HG03025 (cell line): ENCODE measurements around the gene VSTM2L.
A peak's percentile ranks its signal among the peaks of the same experiment; 100 is the strongest.

Source experiments
- ATAC-seq: cut with Tn5 transposase; IDR thresholded peaks from one replicate; pipeline ENCODE4 v1.9.1; 2021; ENCODE audit warnings: mild to moderate bottlenecking, moderate library complexity; ENCODE audit not compliant: unreplicated experiment, low FRiP score

The VSTM2L gene

DNA sequence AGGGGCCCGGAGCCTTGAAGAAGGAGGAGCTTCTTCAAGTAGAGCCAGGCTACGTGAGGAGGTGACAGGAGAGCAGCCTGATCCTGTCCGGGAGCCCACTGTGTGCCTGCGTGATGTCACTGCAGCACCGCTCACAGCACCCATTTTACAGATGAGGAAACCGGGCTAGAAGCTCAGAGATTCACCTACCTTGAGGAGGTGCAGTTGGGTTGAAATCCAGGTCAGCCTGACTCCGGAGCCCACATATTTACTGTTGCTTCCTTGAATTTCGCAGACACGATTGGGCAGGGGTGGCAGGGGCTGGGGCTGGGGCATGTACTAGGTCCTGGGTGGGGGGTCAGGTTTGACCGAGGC is 12.5 kb downstream of the VSTM2L start:
- ATAC-seq, result no peak

GRCh38 chr20:37915800-37916570 is 13.1 kb downstream of the VSTM2L start:
- no peak for ATAC-seq

DNA sequence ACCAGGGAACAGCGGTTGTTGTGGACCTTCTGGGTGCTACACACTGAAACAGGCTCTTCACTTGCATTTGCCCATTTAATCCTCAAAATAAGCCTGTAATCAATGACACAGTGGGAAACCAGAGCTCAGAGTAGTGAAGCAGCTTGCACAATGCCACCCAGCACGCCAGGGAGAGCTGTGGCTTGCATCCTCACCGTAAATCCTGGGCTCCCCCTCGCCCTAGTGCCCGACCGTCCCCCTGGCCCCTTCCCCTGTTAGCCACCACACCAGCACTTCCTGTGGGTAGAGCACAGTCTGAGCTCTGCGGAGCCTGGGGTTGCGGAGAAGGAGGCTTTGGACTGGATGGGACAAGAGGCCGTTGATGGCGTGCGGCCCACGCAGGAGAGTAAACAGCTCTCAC is 14.5 kb downstream of the VSTM2L start:
- no peak for ATAC-seq

DNA sequence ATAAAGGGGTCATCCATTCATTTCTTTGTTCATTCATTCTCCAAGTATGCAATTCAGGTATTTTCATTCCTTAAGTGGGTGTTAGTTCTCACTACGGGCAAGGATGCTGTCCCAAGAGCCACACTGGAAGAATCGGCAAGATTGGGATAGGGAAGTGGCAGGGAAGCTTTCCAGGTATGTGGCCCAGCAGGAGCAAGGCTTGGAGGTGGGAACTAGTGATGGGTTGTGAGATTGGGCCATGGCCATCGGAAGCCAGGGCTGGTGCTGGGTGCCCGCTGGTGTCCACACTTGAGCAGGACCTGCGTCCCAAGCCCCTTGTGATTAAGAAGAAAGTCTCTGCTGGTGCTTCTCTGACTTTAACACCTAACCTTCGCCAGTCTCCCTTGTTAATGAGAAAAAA is 15.1 kb downstream of the VSTM2L start:
- ATAC-seq, result no peak

GRCh38 chr20:37919389-37920040 is 16.6 kb downstream of the VSTM2L start:
- no peak for ATAC-seq

DNA sequence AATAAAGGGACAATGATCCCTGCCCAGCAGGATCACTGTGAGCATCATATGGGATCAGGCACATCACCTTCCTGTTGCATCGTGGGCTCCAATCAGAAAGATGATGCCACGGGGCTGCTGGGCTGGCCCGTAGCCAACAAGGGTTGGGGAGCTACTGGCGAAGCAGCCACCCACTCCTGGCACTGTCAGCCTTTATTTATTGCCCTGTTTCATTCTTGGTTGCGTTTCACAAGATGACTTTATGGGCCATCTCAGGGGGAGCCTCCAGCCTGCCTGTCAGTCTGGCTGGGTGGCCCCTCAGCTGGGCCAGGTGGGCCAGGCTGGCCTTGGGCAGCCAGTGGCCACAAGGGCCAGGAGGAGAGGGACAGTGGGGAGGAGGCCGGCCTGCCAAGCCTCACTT is 17.3 kb downstream of the VSTM2L start:
- no peak for ATAC-seq

DNA sequence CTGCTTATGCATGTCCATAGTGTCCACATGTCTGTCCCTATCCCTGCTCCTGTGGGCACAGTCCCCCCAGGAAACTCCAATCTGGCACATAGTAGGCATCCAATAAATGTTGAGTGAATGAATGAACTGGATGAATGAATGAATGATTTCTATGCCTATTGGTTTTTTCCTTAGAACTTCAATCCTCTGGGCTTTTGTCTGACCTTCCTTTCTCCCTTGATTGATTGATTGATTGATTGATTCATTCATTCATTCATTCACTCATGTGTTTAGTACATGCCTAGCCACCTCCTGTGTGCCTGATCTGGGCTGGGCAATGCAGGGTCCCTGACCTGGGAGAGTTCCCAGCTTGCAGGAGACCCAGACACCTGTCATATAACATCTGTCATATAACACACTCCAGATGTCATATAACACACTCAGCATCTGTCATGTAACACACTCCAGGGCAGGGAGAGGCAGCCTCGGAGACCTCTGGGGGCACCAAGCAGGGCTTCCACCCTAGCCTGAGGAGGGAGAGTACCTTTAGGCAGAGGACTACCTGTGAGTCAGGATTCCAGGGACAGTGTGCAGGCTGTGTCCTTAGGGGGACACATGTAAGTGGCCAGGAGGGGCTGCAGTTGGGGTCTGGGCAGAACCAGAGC is 17.9 kb downstream of the VSTM2L start:
- no peak for ATAC-seq

GRCh38 chr20:37921341-37921929 is 18.5 kb downstream of the VSTM2L start:
- peak; percentile 51 for ATAC-seq

GRCh38 chr20:37922016-37922415 is 19.1 kb downstream of the VSTM2L start:
- ATAC-seq, result peak; percentile 59

- ATAC-seq, result no peak
These were observed 22.6 kb downstream of the VSTM2L start for GRCh38 chr20:37925265-37926165.

DNA sequence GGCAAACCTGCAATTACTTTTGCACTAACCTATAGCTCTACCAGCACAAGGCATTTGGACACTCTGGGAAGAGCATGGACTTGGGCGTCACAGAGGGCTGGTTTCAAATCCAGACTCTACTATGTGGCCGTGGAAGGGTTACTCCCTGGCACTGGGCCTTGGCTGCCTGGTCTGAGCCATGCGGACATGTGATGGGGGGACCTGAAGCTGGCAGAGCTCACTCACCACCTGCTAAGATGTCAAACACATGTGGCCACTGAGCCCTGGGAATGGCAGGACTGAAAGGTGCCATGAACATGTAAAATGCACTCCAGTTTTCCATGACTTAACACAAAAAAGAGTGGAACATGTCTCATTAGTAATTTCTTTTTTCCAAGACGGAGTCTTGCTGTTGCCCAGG is 23.7 kb downstream of the VSTM2L start:
- ATAC-seq, result no peak

DNA sequence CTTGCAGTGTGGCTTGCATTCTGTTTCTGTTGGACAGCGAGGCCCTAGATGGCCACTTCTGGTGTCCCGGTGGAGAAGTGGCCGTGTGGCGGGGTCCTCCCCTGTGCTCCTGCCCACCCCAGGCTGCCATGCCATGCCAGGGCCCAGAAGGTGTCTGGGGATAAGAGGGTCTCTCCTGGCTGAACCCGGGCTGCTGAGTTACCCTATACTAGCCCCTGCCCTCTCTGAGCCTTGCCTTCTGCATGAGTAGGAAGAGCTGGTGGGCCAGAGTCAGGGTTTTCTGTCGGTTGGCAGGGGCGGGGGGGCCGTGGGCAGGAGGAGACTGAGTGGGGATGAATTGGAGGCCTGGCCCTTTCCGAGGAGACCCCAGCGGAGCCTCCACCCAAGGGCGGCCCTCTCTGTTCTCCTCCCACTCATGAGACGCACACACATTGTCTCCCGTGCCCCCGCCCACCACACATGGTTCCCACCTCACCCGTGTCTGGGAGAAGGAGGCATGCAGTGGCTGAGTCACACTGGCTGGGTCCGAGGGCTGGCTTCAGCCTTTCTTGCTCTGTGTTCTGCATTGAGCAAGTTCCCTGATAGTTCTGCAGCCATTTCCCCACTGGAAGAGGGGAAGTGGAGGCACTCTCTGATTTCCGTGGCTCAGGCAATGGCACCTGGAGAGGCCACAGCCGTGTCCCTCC is 24.6 kb downstream of the VSTM2L start:
- ATAC-seq, result no peak

GRCh38 chr20:37928996-37929682 is 26.2 kb downstream of the VSTM2L start:
- ATAC-seq, result no peak

- no peak for ATAC-seq
These were observed 26.7 kb downstream of the VSTM2L start for GRCh38 chr20:37929683-37930014.

DNA sequence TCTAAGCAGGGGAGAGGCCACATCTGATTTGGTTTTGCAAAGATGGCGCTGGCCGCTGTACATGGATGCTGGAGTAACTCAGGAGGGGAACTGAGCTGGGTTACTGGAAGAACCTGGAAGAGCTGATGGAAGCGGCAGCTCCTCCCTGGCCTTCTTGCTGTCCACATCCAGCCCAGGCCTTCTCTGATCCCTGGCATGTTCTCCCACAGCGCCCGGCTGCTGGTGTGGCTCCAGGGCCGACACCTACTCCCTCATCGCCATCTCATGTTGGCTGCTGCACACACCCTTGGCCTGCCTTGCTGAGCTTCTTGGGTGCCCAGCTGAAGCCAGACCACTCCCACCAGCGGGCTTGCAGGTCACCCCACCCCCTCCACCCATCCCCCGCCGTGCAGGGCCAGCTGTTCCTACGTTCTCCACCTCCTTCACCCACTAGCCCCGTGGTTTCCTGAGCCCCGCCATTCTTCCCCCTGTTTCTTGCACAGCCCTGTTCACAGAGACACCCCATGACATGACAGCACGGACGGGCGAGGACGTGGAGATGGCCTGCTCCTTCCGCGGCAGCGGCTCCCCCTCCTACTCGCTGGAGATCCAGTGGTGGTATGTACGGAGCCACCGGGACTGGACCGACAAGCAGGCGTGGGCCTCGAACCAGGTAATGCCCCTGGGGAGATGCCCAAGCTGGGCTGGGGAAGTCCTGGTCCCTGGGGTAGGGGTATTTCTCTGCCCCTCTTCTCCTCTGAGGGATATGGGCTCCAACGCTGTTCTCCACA is 28.4 kb downstream of the VSTM2L start:
- no peak for ATAC-seq

DNA sequence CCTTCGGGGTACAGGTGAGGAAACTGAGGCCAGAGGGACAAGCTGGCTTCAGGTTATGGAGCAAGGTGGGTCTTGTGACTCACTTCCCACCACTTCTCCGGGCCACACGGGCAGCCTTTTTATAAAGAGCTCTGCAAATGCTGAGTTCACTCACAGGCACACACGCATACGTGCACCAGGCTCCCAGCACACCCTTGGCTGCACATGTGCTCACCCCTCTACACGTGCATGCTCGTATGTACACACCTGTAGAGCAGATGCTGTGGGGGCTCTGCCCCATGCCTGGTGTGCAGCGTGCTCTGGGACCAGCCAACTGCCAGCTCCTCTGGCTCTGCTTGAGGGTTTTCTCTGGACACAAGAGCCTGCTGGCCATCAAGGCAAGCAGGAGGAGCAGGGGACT is 29.1 kb downstream of the VSTM2L start:
- no peak for ATAC-seq

DNA sequence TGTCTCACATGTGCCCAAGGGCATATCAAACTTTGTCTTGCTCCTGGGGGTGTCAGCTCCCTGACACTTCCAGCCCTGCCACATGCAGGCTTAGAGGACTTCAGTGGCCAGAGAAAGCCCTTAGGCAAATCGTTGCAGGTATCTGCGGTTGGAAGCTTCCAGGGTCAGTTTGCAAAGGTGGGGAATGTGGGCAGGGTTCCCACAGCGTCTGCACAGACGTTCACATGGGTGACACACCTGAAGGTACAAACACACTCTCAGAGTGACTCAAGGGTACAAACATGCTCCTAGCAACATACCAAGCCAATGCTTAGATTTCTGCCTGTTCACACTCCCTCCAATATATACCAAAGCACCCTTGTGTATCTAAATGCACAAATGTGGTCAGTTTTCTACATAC is 30.0 kb downstream of the VSTM2L start:
- ATAC-seq, result no peak

DNA sequence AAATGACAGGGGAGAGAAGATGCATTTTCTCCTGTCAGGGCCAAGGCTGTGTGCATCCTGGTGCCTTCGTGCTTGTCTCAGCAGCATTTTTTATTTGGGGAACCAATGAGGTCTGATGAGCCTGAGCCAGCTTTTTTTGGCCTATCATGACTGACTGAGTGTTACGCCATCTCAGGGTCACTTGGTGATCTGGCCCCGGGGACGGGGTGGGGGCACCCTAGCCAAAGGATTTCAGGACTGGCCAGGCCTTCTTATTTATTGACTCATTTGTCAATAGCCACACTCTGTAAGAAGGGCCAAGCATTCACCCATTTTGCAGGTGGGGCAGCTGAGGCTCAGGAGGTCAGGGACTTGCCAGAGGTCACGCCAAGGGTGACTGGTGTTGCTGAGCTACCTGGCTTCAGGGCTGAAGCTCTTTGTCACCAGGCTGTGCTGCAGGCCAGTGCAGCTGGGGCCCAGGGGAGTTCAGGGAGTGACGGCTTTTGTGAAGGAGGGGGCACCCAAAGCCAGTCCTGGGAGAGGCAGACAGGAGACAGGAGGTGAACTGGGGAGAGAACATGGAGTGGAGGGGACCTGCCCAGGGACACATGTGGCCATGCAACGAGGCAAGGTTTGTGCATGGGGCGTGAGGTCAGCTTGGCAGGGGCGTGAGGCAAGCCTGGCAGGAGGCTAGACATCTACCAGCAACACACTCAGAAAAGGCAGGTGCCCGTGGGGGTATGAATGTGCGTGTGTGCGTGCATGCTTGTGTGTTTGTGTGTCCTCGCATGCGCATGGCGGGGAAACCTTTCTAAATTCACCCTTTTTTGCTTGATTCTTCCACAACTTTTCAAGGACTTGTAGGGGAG is 31.1 kb downstream of the VSTM2L start:
- ATAC-seq, result no peak
